SK-N-DZ (cell line): Measurements from ENCODE around the gene COTL1.

Source experiments
- DNase-seq: peaks from one replicate; pipeline ENCODE4 v3.0.0-alpha.2; 2015; ENCODE audit warnings: low spot score

The COTL1 gene

GRCh38 chr16:84614968-84615813, 2.7 kb downstream of the COTL1 start:
- DNase-seq, result no peak

GRCh38 chr16:84614623-84614967, 3.3 kb downstream of the COTL1 start:
- no peak for DNase-seq

- no peak for DNase-seq
Observed at GRCh38 chr16:84614073-84614459, 3.8 kb downstream of the COTL1 start.

- DNase-seq, result no peak
Observed at GRCh38 chr16:84613408-84614072, 4.3 kb downstream of the COTL1 start.

- no peak for DNase-seq
Observed at GRCh38 chr16:84612686-84613085, 5.2 kb downstream of the COTL1 start.

GRCh38 chr16:84611041-84611440, 6.8 kb downstream of the COTL1 start:
- no peak for DNase-seq

- DNase-seq, result no peak
Observed at GRCh38 chr16:84610376-84610775, 7.5 kb downstream of the COTL1 start.

- no peak for DNase-seq
Observed at GRCh38 chr16:84609563-84610177, 8.2 kb downstream of the COTL1 start.

GRCh38 chr16:84608282-84608681, 9.6 kb downstream of the COTL1 start:
- DNase-seq, result no peak

- DNase-seq, result no peak
Observed at GRCh38 chr16:84607694-84608093, 10.2 kb downstream of the COTL1 start.

- no peak for DNase-seq
Observed at GRCh38 chr16:84607061-84607460, 10.8 kb downstream of the COTL1 start.

- DNase-seq, result no peak
Observed at GRCh38 chr16:84606081-84606875, 11.6 kb downstream of the COTL1 start.

- DNase-seq, result no peak
Observed at GRCh38 chr16:84605339-84605848, 12.5 kb downstream of the COTL1 start.

GRCh38 chr16:84604477-84605013, 13.3 kb downstream of the COTL1 start:
- DNase-seq, result no peak

- no peak for DNase-seq
Observed at GRCh38 chr16:84603940-84604339, 13.9 kb downstream of the COTL1 start.

- no peak for DNase-seq
Observed at GRCh38 chr16:84603140-84603816, 14.6 kb downstream of the COTL1 start.

GRCh38 chr16:84600343-84601229, 17.3 kb downstream of the COTL1 start:
- DNase-seq, result no peak

GRCh38 chr16:84599521-84600202, 18.2 kb downstream of the COTL1 start:
- DNase-seq, result no peak

GRCh38 chr16:84598360-84598759, 19.5 kb downstream of the COTL1 start:
- DNase-seq, result no peak
